ENCODE results near the gene CLIC4. TPM values are rescaled to one million over a fixed set of nuclear protein-coding genes. Genes with fewer than 3 reads are reported as not detected.

The CLIC4 gene
- total RNA-seq, 6 experiments from 2014 or later, result 35.0 to 63.6 (median 44.3) TPM

DNA sequence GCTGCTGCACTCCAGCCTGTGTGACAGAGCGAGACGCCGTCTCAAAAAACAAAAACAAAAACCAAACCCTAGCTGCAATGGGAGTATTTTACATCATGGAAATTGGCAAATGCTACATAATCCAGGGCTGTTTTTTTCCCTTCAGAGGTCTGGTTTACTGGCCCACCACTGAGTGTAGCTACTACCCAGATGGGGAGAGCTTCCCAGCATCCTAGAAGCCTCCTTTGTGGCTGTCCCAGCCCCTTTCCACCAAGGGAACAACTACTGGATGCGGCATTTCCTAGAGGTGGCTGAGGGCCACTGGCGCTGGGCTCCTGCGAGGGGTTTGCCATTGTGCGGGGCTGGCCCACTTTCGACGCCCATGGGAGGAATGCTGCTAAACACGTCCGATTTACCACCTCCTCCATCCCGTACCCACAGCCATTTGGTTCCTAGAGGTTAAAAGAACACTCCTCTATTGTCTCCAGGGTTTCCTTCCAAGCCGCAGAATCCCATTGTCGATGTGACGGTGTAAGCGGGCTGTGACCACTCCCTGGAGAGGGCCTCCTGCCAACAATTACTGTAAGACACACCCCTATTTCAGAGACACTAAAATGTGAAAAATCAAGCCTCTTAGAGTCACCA lies 129.5 kb downstream of the CLIC4 start:
- ATAC-seq (no peak), DNase-seq (no peak)
- H3K9me3 ChIP-seq, result no peaks in the 10 kb centered on the region
- intact Hi-C loops (cut with DNase I), result no loop called here
- TF ChIP-seq POLR2A (IDR thresholded peaks at IDR 0.05), result no peak
- TF ChIP-seq, protein P1, sequence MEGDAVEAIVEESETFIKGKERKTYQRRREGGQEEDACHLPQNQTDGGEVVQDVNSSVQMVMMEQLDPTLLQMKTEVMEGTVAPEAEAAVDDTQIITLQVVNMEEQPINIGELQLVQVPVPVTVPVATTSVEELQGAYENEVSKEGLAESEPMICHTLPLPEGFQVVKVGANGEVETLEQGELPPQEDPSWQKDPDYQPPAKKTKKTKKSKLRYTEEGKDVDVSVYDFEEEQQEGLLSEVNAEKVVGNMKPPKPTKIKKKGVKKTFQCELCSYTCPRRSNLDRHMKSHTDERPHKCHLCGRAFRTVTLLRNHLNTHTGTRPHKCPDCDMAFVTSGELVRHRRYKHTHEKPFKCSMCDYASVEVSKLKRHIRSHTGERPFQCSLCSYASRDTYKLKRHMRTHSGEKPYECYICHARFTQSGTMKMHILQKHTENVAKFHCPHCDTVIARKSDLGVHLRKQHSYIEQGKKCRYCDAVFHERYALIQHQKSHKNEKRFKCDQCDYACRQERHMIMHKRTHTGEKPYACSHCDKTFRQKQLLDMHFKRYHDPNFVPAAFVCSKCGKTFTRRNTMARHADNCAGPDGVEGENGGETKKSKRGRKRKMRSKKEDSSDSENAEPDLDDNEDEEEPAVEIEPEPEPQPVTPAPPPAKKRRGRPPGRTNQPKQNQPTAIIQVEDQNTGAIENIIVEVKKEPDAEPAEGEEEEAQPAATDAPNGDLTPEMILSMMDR (IDR thresholded peaks at IDR 0.05), result no peak
- WGBS (ENCODE audit: insufficient coverage, low coverage, low lambda C conversion rate, missing lambda C conversion rate), result 76% methylated on average over 7 of the region's 16 CpGs
- no peak overlapping the region for H3K4me3 ChIP-seq
- no peaks in the 10 kb centered on the region for H3K4me1 ChIP-seq
- H3K27ac ChIP-seq, result no peak overlapping the region
- no peaks in the 10 kb centered on the region for H3K27me3 ChIP-seq
- H3K36me3 ChIP-seq, result no peaks in the 10 kb centered on the region

DNA sequence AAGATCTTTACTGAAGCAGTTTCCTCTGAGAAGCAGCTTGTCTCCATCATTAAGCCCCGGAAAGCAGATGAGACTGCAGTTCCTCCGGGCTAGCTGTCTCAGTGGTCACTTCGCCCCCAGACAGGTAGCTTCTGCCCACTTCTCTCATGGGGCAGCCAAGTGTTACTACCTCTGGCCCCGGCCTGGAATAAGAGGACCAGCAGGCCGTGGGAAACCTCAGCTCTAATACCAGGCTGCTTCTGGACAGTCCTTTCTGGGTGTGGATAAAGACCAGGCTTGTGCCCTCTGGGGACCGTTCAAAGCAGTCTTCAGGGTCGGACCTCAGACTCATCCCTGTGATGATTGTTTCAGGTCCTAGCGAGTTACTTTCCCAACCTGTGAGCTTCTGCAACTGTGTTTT lies 130.0 kb downstream of the CLIC4 start:
- DNase-seq (peak in 1 of 3 donors; percentile 28), ATAC-seq (no peak)
- Histone ChIP-seq H3K9me3 (no peaks in the 10 kb centered on the region), H3K27me3 (no peaks in the 10 kb centered on the region), H3K27ac (no peak overlapping the region), H3K36me3 (no peaks in the 10 kb centered on the region), H3K4me3 (no peak overlapping the region), H3K4me1 (no peaks in the 10 kb centered on the region)
- WGBS (ENCODE audit: insufficient coverage, low coverage, low lambda C conversion rate, missing lambda C conversion rate), result 48% methylated on average over 2 of the region's 8 CpGs
- no peak for TF ChIP-seq POLR2A (IDR thresholded peaks at IDR 0.05)
- TF ChIP-seq, protein P1 (IDR thresholded peaks at IDR 0.05), result no peak
- intact Hi-C loops (cut with DNase I), result no loop called here

DNA sequence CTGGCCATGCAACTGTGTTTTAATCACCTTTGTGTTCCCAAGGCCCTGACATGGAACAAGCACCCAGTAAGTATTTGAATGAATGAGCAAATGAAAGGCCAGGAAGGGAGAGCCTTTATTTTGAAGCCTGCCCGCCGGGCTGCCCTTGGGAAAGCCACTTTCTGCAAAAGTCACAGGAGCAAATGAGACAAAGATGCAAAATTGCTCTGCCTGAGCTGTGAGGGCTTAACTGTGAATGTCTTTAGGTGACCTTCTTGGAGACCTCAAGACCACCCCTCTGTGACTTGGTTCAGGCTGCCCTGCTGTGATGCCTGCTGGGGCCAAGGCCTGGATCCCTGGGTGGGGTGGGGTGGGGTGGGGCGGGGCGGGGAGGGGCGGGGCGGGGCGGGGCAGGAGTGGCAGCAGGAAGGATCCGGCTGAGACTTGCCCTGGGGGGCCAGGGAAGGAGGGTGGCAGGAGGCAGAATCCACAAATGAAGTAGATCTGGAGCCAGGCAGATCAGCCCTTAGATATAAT lies 130.8 kb downstream of the CLIC4 start:
- Histone ChIP-seq H3K27me3 (no peaks in the 10 kb centered on the region), H3K9me3 (no peaks in the 10 kb centered on the region), H3K4me1 (no peaks in the 10 kb centered on the region), H3K4me3 (no peak overlapping the region), H3K27ac (no peak overlapping the region), H3K36me3 (no peaks in the 10 kb centered on the region)
- peak in 1 of 3 donors; percentile 21 for DNase-seq
- 62% methylated on average over 7 of the region's 8 CpGs for whole genome bisulfite sequencing (ENCODE audit: insufficient coverage, low coverage, low lambda C conversion rate, missing lambda C conversion rate)
- no peak for ATAC-seq
- intact Hi-C loops (cut with DNase I), result no loop called here
- TF ChIP-seq, protein P1 (IDR thresholded peaks at IDR 0.05), result no peak
- TF ChIP-seq POLR2A (IDR thresholded peaks at IDR 0.05), result no peak

DNA sequence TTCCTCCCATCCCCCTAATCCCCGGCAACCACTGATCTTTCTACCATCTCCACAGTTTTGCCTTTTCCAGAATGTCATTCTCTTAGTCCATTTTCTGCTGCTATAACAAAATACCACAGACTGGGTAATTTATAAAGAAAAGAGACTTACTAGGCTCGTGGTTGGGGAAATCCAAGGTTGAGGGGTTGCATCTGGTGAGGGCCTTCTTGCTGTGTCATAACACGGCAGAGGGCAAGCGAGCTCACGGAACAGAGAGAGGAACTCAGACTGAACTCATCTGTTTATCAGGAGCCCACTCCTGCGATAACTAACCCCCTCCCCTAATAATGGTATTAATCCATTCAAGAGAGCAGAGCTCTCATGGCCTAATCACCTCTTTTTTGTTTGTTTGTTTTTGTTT lies 132.8 kb downstream of the CLIC4 start:
- no peaks in the 10 kb centered on the region for H3K36me3 ChIP-seq
- H3K9me3 ChIP-seq, result no peaks in the 10 kb centered on the region
- intact Hi-C loops (cut with DNase I), result no loop called here
- H3K4me1 ChIP-seq, result no peaks in the 10 kb centered on the region
- TF ChIP-seq POLR2A (IDR thresholded peaks at IDR 0.05), result no peak
- TF ChIP-seq, protein P1 (IDR thresholded peaks at IDR 0.05), result no peak
- no peak overlapping the region for H3K27ac ChIP-seq
- H3K27me3 ChIP-seq, result no peaks in the 10 kb centered on the region
- DNase-seq (peak in 1 of 3 donors; percentile 4), ATAC-seq (no peak)
- 67% methylated on average over 5 of the region's 6 CpGs for WGBS (ENCODE audit: insufficient coverage, low coverage, low lambda C conversion rate, missing lambda C conversion rate)
- no peak overlapping the region for H3K4me3 ChIP-seq
